ENCODE measurements around the gene ACP6. TPM values are rescaled to one million over a fixed set of nuclear protein-coding genes. Genes with fewer than 3 reads are reported as not detected.
A peak's percentile ranks its signal among the peaks of the same experiment; 100 is the strongest.

The ACP6 gene
- total and polyA plus RNA-seq, 2 donors: 9.5 to 25.0 TPM

- Histone ChIP-seq H3K9me3 (ENCODE audit: control insufficient read depth in 2 of 2, insufficient read depth in 1 of 2, low read length in 1 of 2) (no peaks in the 10 kb centered on the region), H3K27me3 (ENCODE audit: control insufficient read depth in 2 of 2, insufficient read depth in 1 of 2, low read length in 1 of 2) (no peaks in the 10 kb centered on the region), H3K4me3 (ENCODE audit: low read length in 2 of 2) (no peak overlapping the region), H3K36me3 (ENCODE audit: control insufficient read depth in 2 of 2, insufficient read depth in 2 of 2, low read length in 1 of 2) (no peaks in the 10 kb centered on the region), H3K4me1 (ENCODE audit: control insufficient read depth in 2 of 2, insufficient read depth in 2 of 2, low read length in 2 of 2) (no peaks in the 10 kb centered on the region), H3K27ac (ENCODE audit: low read depth in 1 of 2, low read length in 1 of 2) (no peak overlapping the region)
- DNase-seq (ENCODE audit: low read depth in 6 of 9, low spot score in 9 of 9): no peak
- WGBS: 95% methylated on average over 8 of the region's 8 CpGs
Measured at GRCh38 chr1:147641291-147641690, 29.0 kb downstream of the ACP6 start.

DNA sequence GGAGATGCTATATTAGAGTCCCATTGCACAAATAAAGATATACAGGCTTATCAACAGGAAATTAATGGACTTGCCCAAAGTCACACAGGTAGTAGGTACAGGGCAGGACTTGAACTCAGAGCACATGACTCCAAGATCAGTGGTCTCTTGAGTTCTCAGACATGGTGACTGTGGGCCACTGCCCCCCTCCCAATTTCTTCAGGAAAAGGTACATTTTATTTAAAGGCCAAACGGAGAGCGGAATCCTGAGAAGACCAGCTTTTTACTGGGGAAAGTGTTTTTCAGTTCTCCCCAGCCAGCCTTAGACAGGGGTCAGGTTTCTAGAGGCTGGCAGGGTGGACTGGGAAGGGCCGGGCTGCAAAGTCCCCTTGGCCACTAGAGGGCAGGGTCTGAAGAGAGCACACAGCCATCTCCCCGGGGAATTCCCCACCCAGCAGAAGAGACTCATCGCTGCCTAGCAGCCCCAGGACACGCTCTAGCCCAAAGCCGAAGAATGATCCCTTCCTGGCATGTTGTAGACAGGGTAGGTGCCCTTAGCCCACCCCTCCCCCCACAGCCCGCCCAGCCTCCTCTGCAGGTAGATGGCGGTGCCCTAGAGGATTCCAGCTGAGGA is 29.7 kb downstream of the ACP6 start:
- H3K36me3 ChIP-seq (ENCODE audit: control insufficient read depth in 2 of 2, insufficient read depth in 2 of 2, low read length in 1 of 2): no peaks in the 10 kb centered on the region
- DNase-seq (ENCODE audit: low read depth in 6 of 9, low spot score in 9 of 9): peak in 6 of 9 donors; percentile 36 to 73 (median 53)
- no peaks in the 10 kb centered on the region for H3K9me3 ChIP-seq (ENCODE audit: control insufficient read depth in 2 of 2, insufficient read depth in 1 of 2, low read length in 1 of 2)
- H3K4me1 ChIP-seq (ENCODE audit: control insufficient read depth in 2 of 2, insufficient read depth in 2 of 2, low read length in 2 of 2): no peaks in the 10 kb centered on the region
- 54% methylated on average over 9 of the region's 9 CpGs for WGBS
- H3K27me3 ChIP-seq (ENCODE audit: control insufficient read depth in 2 of 2, insufficient read depth in 1 of 2, low read length in 1 of 2): no peaks in the 10 kb centered on the region
- H3K27ac ChIP-seq (ENCODE audit: low read depth in 1 of 2, low read length in 1 of 2): no peak overlapping the region
- no peak overlapping the region for H3K4me3 ChIP-seq (ENCODE audit: low read length in 2 of 2)

- no peaks in the 10 kb centered on the region for H3K36me3 ChIP-seq (ENCODE audit: control insufficient read depth in 2 of 2, insufficient read depth in 2 of 2, low read length in 1 of 2)
- 98% methylated on average over 4 of the region's 4 CpGs for WGBS
- no peaks in the 10 kb centered on the region for H3K27me3 ChIP-seq (ENCODE audit: control insufficient read depth in 2 of 2, insufficient read depth in 1 of 2, low read length in 1 of 2)
- no peak overlapping the region for H3K4me3 ChIP-seq (ENCODE audit: low read length in 2 of 2)
- no peaks in the 10 kb centered on the region for H3K4me1 ChIP-seq (ENCODE audit: control insufficient read depth in 2 of 2, insufficient read depth in 2 of 2, low read length in 2 of 2)
- no peak overlapping the region for H3K27ac ChIP-seq (ENCODE audit: low read depth in 1 of 2, low read length in 1 of 2)
- DNase-seq (ENCODE audit: low read depth in 6 of 9, low spot score in 9 of 9): no peak
- H3K9me3 ChIP-seq (ENCODE audit: control insufficient read depth in 2 of 2, insufficient read depth in 1 of 2, low read length in 1 of 2): no peaks in the 10 kb centered on the region
Measured at GRCh38 chr1:147636314-147636713, 34.0 kb downstream of the ACP6 start.

DNA sequence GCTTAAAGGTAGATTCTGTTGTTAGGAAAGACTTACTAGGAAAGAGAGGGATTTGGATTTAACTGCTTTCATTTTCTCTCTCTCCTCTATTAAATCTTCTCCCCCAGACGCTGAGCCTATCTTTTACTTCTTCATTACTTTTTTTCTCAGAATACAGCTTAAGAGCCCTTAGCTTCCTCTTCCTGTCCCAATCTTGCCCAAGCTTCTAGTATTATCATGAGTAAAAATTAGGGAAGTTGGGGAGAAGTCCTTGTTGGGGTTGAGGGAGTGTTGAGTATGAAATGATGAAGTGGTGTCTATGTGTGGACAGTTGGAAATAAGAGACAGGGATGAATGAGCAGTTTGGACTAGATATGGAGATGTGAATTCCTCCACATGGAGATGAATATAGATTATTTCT is 35.0 kb downstream of the ACP6 start:
- Histone ChIP-seq H3K27ac (ENCODE audit: low read depth in 1 of 2, low read length in 1 of 2) (no peak overlapping the region), H3K4me1 (ENCODE audit: control insufficient read depth in 2 of 2, insufficient read depth in 2 of 2, low read length in 2 of 2) (no peaks in the 10 kb centered on the region), H3K4me3 (ENCODE audit: low read length in 2 of 2) (no peak overlapping the region), H3K9me3 (ENCODE audit: control insufficient read depth in 2 of 2, insufficient read depth in 1 of 2, low read length in 1 of 2) (no peaks in the 10 kb centered on the region), H3K27me3 (ENCODE audit: control insufficient read depth in 2 of 2, insufficient read depth in 1 of 2, low read length in 1 of 2) (no peaks in the 10 kb centered on the region), H3K36me3 (ENCODE audit: control insufficient read depth in 2 of 2, insufficient read depth in 2 of 2, low read length in 1 of 2) (no peaks in the 10 kb centered on the region)
- WGBS: 63% methylated on average over 1 of the region's 1 CpG
- DNase-seq (ENCODE audit: low read depth in 6 of 9, low spot score in 9 of 9): no peak

GRCh38 chr1:147634645-147635044 is 35.7 kb downstream of the ACP6 start:
- no peak for DNase-seq (ENCODE audit: low read depth in 6 of 9, low spot score in 9 of 9)
- Histone ChIP-seq H3K4me1 (ENCODE audit: control insufficient read depth in 2 of 2, insufficient read depth in 2 of 2, low read length in 2 of 2) (no peaks in the 10 kb centered on the region), H3K9me3 (ENCODE audit: control insufficient read depth in 2 of 2, insufficient read depth in 1 of 2, low read length in 1 of 2) (no peaks in the 10 kb centered on the region), H3K27ac (ENCODE audit: low read depth in 1 of 2, low read length in 1 of 2) (no peak overlapping the region), H3K27me3 (ENCODE audit: control insufficient read depth in 2 of 2, insufficient read depth in 1 of 2, low read length in 1 of 2) (no peaks in the 10 kb centered on the region), H3K4me3 (ENCODE audit: low read length in 2 of 2) (no peak overlapping the region), H3K36me3 (ENCODE audit: control insufficient read depth in 2 of 2, insufficient read depth in 2 of 2, low read length in 1 of 2) (no peaks in the 10 kb centered on the region)

DNA sequence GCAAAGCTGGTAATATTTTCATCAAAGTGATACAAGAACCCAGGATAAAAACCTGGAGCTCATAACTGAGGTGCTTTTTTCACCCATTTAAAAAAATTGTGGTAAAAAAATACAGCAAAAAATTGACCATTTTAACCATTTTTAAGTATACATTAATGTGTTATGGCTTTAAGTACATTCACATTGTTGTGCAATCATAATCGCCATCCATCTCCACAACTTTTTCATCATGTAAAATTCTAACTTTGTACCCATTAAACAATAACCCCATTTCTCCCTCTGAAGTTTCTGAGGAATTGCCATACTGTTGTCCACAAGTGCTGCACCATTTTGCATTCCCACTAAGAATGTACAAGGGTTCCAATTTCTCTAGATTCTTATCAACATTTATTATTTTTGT is 36.6 kb downstream of the ACP6 start:
- 96% methylated on average over 1 of the region's 1 CpG for WGBS
- no peaks in the 10 kb centered on the region for H3K36me3 ChIP-seq (ENCODE audit: control insufficient read depth in 2 of 2, insufficient read depth in 2 of 2, low read length in 1 of 2)
- DNase-seq (ENCODE audit: low read depth in 6 of 9, low spot score in 9 of 9): no peak
- peaks cover 0 to under 1% of the 10 kb centered on the region in 2 donors for H3K4me1 ChIP-seq (ENCODE audit: control insufficient read depth in 2 of 2, insufficient read depth in 2 of 2, low read length in 2 of 2)
- no peak overlapping the region for H3K4me3 ChIP-seq (ENCODE audit: low read length in 2 of 2)
- no peak overlapping the region for H3K27ac ChIP-seq (ENCODE audit: low read depth in 1 of 2, low read length in 1 of 2)
- no peaks in the 10 kb centered on the region for H3K27me3 ChIP-seq (ENCODE audit: control insufficient read depth in 2 of 2, insufficient read depth in 1 of 2, low read length in 1 of 2)
- no peaks in the 10 kb centered on the region for H3K9me3 ChIP-seq (ENCODE audit: control insufficient read depth in 2 of 2, insufficient read depth in 1 of 2, low read length in 1 of 2)

DNA sequence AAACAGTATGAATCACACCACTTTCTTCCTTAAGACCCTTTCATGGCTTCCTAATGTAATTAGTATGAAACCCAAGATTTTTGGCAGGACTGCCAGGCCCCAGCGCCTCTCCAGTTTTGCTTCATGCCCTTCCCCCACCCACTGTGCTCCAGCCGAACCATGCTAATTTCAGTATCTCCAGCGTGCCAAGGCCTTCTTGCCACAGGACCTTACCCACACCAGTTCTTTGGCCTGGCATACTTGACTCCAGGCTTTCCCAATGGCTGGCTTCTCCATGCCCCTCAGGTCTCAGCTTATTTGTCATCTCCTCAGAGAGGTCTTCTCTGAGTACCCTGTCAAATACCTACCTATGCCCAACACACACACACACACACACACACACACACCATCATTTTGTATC is 38.5 kb downstream of the ACP6 start:
- no peak for DNase-seq (ENCODE audit: low read depth in 6 of 9, low spot score in 9 of 9)
- no peak overlapping the region for H3K27ac ChIP-seq (ENCODE audit: low read depth in 1 of 2, low read length in 1 of 2)
- H3K27me3 ChIP-seq (ENCODE audit: control insufficient read depth in 2 of 2, insufficient read depth in 1 of 2, low read length in 1 of 2): no peaks in the 10 kb centered on the region
- H3K4me1 ChIP-seq (ENCODE audit: control insufficient read depth in 2 of 2, insufficient read depth in 2 of 2, low read length in 2 of 2): peaks cover 0 to 8% of the 10 kb centered on the region in 2 donors
- H3K4me3 ChIP-seq (ENCODE audit: low read length in 2 of 2): no peak overlapping the region
- H3K9me3 ChIP-seq (ENCODE audit: control insufficient read depth in 2 of 2, insufficient read depth in 1 of 2, low read length in 1 of 2): no peaks in the 10 kb centered on the region
- 97% methylated on average over 3 of the region's 3 CpGs for WGBS
- H3K36me3 ChIP-seq (ENCODE audit: control insufficient read depth in 2 of 2, insufficient read depth in 2 of 2, low read length in 1 of 2): no peaks in the 10 kb centered on the region

- peaks cover 0 to 11% of the 10 kb centered on the region in 2 donors for H3K4me1 ChIP-seq (ENCODE audit: control insufficient read depth in 2 of 2, insufficient read depth in 2 of 2, low read length in 2 of 2)
- 97% methylated on average over 6 of the region's 6 CpGs for WGBS
Measured at GRCh38 chr1:147630447-147630846, 39.9 kb downstream of the ACP6 start.

DNA sequence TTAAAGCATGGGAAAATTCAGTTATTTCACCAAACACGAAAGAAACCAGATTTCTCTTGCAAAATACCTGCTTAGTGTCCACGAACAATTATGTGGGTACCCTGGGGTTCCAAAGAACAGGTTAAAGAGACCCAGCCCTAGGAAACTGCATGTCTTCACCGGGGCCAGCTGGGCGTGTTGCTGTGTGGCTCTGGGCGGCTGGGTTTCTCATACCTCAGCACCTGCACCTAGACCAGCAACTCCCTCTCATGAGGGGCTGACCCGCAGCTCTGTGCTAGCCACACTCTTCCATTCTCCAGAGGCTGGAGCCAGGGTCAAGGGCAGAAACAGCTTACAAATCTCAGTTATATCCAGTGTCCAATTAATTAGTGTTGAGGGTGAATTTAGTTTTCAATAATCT is 40.3 kb downstream of the ACP6 start:
- Histone ChIP-seq H3K36me3 (ENCODE audit: control insufficient read depth in 2 of 2, insufficient read depth in 2 of 2, low read length in 1 of 2) (no peaks in the 10 kb centered on the region), H3K27me3 (ENCODE audit: control insufficient read depth in 2 of 2, insufficient read depth in 1 of 2, low read length in 1 of 2) (no peaks in the 10 kb centered on the region), H3K4me3 (ENCODE audit: low read length in 2 of 2) (no peak overlapping the region), H3K4me1 (ENCODE audit: control insufficient read depth in 2 of 2, insufficient read depth in 2 of 2, low read length in 2 of 2) (peaks cover 0 to 11% of the 10 kb centered on the region in 2 donors), H3K9me3 (ENCODE audit: control insufficient read depth in 2 of 2, insufficient read depth in 1 of 2, low read length in 1 of 2) (no peaks in the 10 kb centered on the region), H3K27ac (ENCODE audit: low read depth in 1 of 2, low read length in 1 of 2) (peak overlapping the region in 1 of 2 donors; percentile 47)
- 93% methylated on average over 6 of the region's 6 CpGs for WGBS
- no peak for DNase-seq (ENCODE audit: low read depth in 6 of 9, low spot score in 9 of 9)

More at GRCh38 chr1:147630447-147630846, 39.9 kb downstream of the ACP6 start:
- Histone ChIP-seq H3K27me3 (ENCODE audit: control insufficient read depth in 2 of 2, insufficient read depth in 1 of 2, low read length in 1 of 2) (no peaks in the 10 kb centered on the region), H3K27ac (ENCODE audit: low read depth in 1 of 2, low read length in 1 of 2) (no peak overlapping the region), H3K4me3 (ENCODE audit: low read length in 2 of 2) (no peak overlapping the region), H3K9me3 (ENCODE audit: control insufficient read depth in 2 of 2, insufficient read depth in 1 of 2, low read length in 1 of 2) (no peaks in the 10 kb centered on the region), H3K36me3 (ENCODE audit: control insufficient read depth in 2 of 2, insufficient read depth in 2 of 2, low read length in 1 of 2) (no peaks in the 10 kb centered on the region)
- DNase-seq (ENCODE audit: low read depth in 6 of 9, low spot score in 9 of 9): no peak
